OCI-LY3 (cell line): ENCODE data around the gene OTULINL.
A peak's percentile ranks its signal among the peaks of the same experiment; 100 is the strongest.

Experiments
- H2AFZ ChIP-seq: fragments of 200-600, 300-600 bp; shearing (Covaris generic); 2 replicates; pipeline ENCODE4 v1.6.0; 2014; ENCODE audit warnings: antibody characterized with exemption, low read depth, low read length
- H3K27ac ChIP-seq: fragments of 200-600, 300-600 bp; sonication (generic); 2 replicates; pipeline ENCODE4 v1.5.1; 2014; ENCODE audit warnings: mild to moderate bottlenecking, low read length, moderate library complexity, mixed read lengths
- H3K27me3 ChIP-seq: fragments of 200-600, 300-600 bp; sonication (generic); 2 replicates; pipeline ENCODE4 v1.6.1; 2014; ENCODE audit warnings: low read depth, low read length, mixed read lengths
- H3K36me3 ChIP-seq: fragments of 200-600, 300-600 bp; sonication (generic); replicated peaks from 2 replicates; pipeline ENCODE3; 2014; ENCODE audit warnings: low read depth, low read length, mixed read lengths
- H3K4me1 ChIP-seq: fragments of 300-600, 200-600 bp; sonication (generic); 2 replicates; pipeline ENCODE4 v1.6.1; 2014; ENCODE audit warnings: low read length, mixed read lengths
- H3K4me2 ChIP-seq: fragments of 200-600, 300-600 bp; sonication (generic); 2 replicates; pipeline ENCODE4 v1.6.1; 2014; ENCODE audit warnings: low read length, mixed read lengths
- H3K4me3 ChIP-seq: fragments of 300-600, 200-600 bp; sonication (generic); 2 replicates; pipeline ENCODE4 v1.5.1; 2014; ENCODE audit warnings: antibody characterized with exemption, mild to moderate bottlenecking, low read length, moderate library complexity
- H3K79me2 ChIP-seq: fragments of 300-600, 200-600 bp; shearing (Covaris generic); 2 replicates; pipeline ENCODE4 v1.6.1; 2014; ENCODE audit warnings: mild to moderate bottlenecking, low read length, mixed read lengths
- H3K9ac ChIP-seq: fragments of 300-600, 200-600 bp; shearing (Covaris generic); 2 replicates; pipeline ENCODE4 v1.6.0; 2014; ENCODE audit warnings: mild to moderate bottlenecking, low read length, moderate library complexity
- H3K9me3 ChIP-seq: fragments of 200-600, 300-600 bp; shearing (Covaris generic); 2 replicates; pipeline ENCODE4 v1.6.1; 2014; ENCODE audit warnings: low read length, mixed read lengths; ENCODE audit not compliant: insufficient read depth
- H4K20me1 ChIP-seq: fragments of 200-600, 300-600 bp; sonication (generic); 2 replicates; pipeline ENCODE4 v1.6.1; 2016; ENCODE audit warnings: low read length, mixed read lengths; ENCODE audit not compliant: insufficient read depth
- CTCF ChIP-seq: fragments of 200-600, 300-600 bp; sonication (generic); IDR thresholded peaks from 2 replicates; pipeline ENCODE4 v1.5.1; 2014; ENCODE audit warnings: antibody characterized with exemption, low read length, low read depth
- EZH2phosphoT487 ChIP-seq: fragments of 200-600 bp; shearing (Covaris generic); IDR thresholded peaks from 2 replicates; pipeline ENCODE4 v1.6.1; 2018; ENCODE audit warnings: antibody characterized with exemption, mixed run types, low read depth

Gene OTULINL

DNA sequence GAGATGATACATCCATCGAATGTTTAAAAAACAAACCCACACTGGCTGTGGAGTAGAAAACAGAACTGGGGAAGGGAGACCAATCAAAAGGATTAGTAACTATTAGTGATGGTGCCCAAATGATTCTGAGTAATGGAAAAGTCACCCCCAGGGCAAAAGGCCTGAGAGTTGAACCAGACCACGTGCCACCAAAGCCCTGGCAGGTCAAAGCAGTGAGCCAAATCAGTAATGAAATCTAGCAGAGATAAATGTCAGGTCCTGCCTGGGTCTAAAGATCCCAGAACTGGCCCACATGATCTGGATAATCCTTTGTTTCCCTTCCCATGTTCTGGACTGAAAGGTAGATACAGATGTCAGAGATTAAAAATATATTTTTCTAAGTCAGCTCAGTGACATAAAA is 9.4 kb downstream of the OTULINL start:
- Histone ChIP-seq H3K79me2 (peaks cover 44% of the 10 kb centered on the region), H3K4me1 (peaks cover 79% of the 10 kb centered on the region), H3K27me3 (no peaks in the 10 kb centered on the region), H4K20me1 (no peaks in the 10 kb centered on the region), H3K9me3 (0 out of 2 replicates have a peak, but pooled peaks cover 5% of the 10 kb centered on the region), H2AFZ (no peak overlapping the region), H3K9ac (no peak overlapping the region), H3K4me3 (no peak overlapping the region), H3K36me3 (peaks cover 10% of the 10 kb centered on the region), H3K27ac (no peak overlapping the region), H3K4me2 (no peak overlapping the region)
- TF ChIP-seq CTCF (no peak), EZH2phosphoT487 (no peak)

DNA sequence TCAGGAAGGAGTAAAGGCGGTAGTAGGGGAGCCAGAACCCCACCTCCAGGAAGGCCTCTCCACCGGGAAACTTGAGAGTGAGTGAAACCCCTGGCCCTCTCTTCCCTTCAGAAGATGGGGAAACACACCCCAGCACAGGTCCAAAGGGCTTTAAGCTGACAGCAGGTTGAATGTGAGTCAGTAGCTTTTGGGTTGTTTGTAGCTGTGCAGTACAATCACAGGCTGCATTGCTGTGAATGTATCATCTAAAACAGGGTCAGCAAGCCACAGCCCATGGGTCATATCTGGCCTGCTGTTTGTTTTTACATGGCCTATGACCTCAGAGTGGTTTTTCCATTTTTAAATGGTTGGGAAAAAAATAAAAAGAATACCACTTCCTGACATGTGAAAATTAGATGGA is 10.0 kb downstream of the OTULINL start:
- TF ChIP-seq EZH2phosphoT487 (no peak), CTCF (no peak)
- H3K4me1 ChIP-seq, result peaks cover 85% of the 10 kb centered on the region

DNA sequence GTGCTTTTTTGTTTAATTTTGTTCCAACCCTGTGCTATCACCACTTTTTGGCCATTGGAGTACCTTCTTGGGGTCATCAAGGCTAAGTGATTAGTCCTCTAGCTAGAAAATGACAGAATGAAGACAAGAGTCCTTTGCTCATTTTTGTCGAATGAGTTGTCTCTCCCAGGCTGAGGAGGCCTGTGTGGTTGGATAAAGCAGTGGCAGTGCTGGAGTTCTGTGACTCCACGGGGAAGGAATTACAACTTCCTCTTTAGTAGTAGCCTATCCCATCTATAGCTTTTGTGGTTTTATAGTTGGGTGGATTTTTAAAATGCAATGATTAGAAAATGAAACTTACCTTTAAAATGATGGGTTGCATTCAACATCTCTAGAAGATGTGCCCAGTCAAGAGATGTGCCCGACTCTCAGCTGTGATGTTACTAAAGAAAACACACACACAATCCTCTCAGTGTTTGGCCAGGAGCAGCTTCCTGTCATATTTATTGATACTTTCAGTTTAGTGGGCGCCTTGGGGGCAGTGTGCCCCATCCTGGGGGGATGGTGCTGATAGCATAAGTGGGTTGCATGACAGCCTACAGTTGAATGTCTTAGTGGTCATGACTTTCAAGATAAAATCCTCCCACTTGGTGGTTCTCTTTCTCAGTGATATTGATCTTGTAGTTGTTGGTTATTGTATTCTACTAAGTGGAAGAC is 11.9 kb downstream of the OTULINL start:
- peaks cover 95% of the 10 kb centered on the region for H3K4me1 ChIP-seq
- no peak overlapping the region for H3K4me3 ChIP-seq
- peaks cover 22% of the 10 kb centered on the region for H3K36me3 ChIP-seq
- no peaks in the 10 kb centered on the region for H3K27me3 ChIP-seq
- TF ChIP-seq CTCF (no peak), EZH2phosphoT487 (no peak)
- 0 out of 2 replicates have a peak, but pooled peaks cover 5% of the 10 kb centered on the region for H3K9me3 ChIP-seq
- H3K27ac ChIP-seq, result peak overlapping the region; percentile 92; the same call in 1 of the 2 replicates
- no peaks in the 10 kb centered on the region for H4K20me1 ChIP-seq
- H3K4me2 ChIP-seq, result peak overlapping the region; percentile 71
- peaks cover 54% of the 10 kb centered on the region for H3K79me2 ChIP-seq
- H3K9ac ChIP-seq, result peak overlapping the region; percentile 60; the same call in 1 of the 2 replicates
- no peak overlapping the region for H2AFZ ChIP-seq

More for the DNA sequence above, 10.0 kb downstream of the OTULINL start:
- Histone ChIP-seq H3K36me3 (peaks cover 8% of the 10 kb centered on the region), H3K79me2 (peaks cover 46% of the 10 kb centered on the region), H3K4me2 (no peak overlapping the region), H4K20me1 (no peaks in the 10 kb centered on the region), H2AFZ (no peak overlapping the region), H3K9ac (no peak overlapping the region), H3K9me3 (0 out of 2 replicates have a peak, but pooled peaks cover 5% of the 10 kb centered on the region), H3K27ac (no peak overlapping the region), H3K27me3 (no peaks in the 10 kb centered on the region), H3K4me3 (no peak overlapping the region)

DNA sequence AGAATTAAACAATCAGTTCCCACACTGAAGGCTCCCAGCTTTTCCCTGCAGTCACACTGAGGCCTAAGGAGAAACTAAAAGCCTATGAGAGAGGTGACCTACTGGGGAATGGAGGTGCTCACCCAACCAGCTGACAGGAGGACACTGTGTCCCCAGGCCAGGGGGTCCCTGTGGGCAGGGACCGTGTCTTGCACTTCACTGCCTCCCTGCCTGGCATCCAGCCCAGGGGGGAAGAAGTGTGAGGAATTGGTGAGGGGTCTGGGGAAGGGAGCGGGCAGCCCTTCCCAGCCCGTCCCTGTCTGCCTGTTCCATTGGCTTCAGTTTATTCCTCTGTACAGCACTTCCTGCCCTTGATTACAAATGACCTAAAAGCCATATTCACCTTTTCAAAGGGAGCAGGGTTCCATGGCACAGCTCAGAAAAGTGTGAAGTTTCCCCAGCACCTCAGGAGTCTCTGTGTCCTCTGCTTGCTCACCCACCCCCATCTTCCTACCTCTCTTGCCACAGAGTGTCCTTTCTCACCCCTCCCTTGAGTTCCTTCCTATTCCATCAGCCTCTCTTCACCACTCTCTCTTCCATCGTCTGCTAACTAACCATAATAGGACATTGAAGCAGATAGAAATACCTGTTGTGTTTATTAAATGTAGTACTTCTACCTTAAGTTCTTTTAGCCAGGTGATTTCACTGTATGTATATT is 12.9 kb downstream of the OTULINL start:
- Histone ChIP-seq H3K4me2 (peak overlapping the region; percentile 71), H3K4me3 (peak overlapping the region; percentile 60), H3K4me1 (peaks cover 88% of the 10 kb centered on the region), H2AFZ (no peak overlapping the region), H3K79me2 (peaks cover 43% of the 10 kb centered on the region), H3K9me3 (no peaks in the 10 kb centered on the region), H3K36me3 (peaks cover 21% of the 10 kb centered on the region), H4K20me1 (no peaks in the 10 kb centered on the region), H3K9ac (peak overlapping the region; percentile 60; the same call in 1 of the 2 replicates), H3K27ac (peak overlapping the region; percentile 92), H3K27me3 (no peaks in the 10 kb centered on the region)
- TF ChIP-seq EZH2phosphoT487 (no peak), CTCF (no peak)
